Measurements from ENCODE around the gene SHLD2. TPM values are rescaled to one million over a fixed set of nuclear protein-coding genes. Genes with fewer than 3 reads are reported as not detected.
A peak's percentile ranks its signal among the peaks of the same experiment; 100 is the strongest.

Gene SHLD2
- 32.8 and 34.3 TPM in 2 replicates for total RNA-seq (2014; rRNA removed; shearing (Covaris generic))
- total RNA-seq (2022): 36.1 and 37.3 TPM in 2 replicates
- Bru-seq, nascent RNA: percentile 79 among the genes with signal in this experiment
- BruChase-seq, experiment 1, labeled RNA remaining after a 6-hour chase: percentile 87 among the genes with signal in this experiment
- percentile 82 among the genes with signal in this experiment for BruChase-seq, experiment 2, labeled RNA remaining after a 2-hour chase
- long read RNA-seq, transcript SHLD2-201 (9 exons, 3,402 nt): minor isoform, 6 of 60 reads
- long read RNA-seq, transcript SHLD2-202 (10 exons, 3,614 nt): major isoform, 16 of 60 reads
- long read RNA-seq, partial matches to known transcripts: 18 of 60 reads
- long read RNA-seq, other reads (novel, unspliced or antisense): 20 of 60 reads

- peak within 1 kb of the TSS; percentile 92 for H3K4me3 ChIP-seq (ENCODE audit: low read depth, low read length, poor library complexity, severe bottlenecking)
- H3K9me3 ChIP-seq (ENCODE audit: low read length): no peaks in the 10 kb centered on the region; the same call in 1 of the 2 replicates
- ChIA-PET POLR2A (interaction anchor here (0.6 to 2.1 kb wide), 2 partner anchors 17 to 235 kb away, joined by 3 to 7 read pairs; no protein-coding TSS in a partner anchor), CTCF (ENCODE audit: unreplicated experiment) (no interaction called here)
- DNase-seq (ENCODE audit: low spot score): peak; percentile 94
- H3K4me2 ChIP-seq (ENCODE audit: low read length): peak within 1 kb of the TSS; percentile 89
- no TSS peak for BruUV-seq (replicated peaks)
- peak within 1 kb of the TSS; percentile 80 for H3K27ac ChIP-seq (ENCODE audit: low read depth, low read length, poor library complexity, severe bottlenecking)
- peaks cover 24% of the 10 kb centered on the region for H4K20me1 ChIP-seq (ENCODE audit: insufficient read depth, low read length)
- peaks cover 43% of the 10 kb centered on the region for H3K36me3 ChIP-seq (ENCODE audit: insufficient read depth, low read length)
- TF ChIP-seq CTCF (conservative IDR thresholded peaks at IDR 0.05; ENCODE audit: low read length) (no peak), EZH2phosphoT487 (IDR thresholded peaks at IDR 0.05; ENCODE audit: borderline replicate concordance, low read depth, low read length) (no peak)
- peaks cover 60% of the 10 kb centered on the region for H3K79me2 ChIP-seq (ENCODE audit: insufficient read depth, low read depth, low read length)
- no peaks in the 10 kb centered on the region for H3K9me2 ChIP-seq (ENCODE audit: insufficient read depth, low read length)
- intact Hi-C loops (cut with micrococcal nuclease; ENCODE audit: unreplicated experiment): loop anchor here (10.0 kb wide), 3 partner anchors 700 to 1900 kb away; partner anchors contain the start of genes FAS and STAMBPL1
- H3K4me1 ChIP-seq (ENCODE audit: insufficient read depth, low read length, poor library complexity, severe bottlenecking): peaks cover 44% of the 10 kb centered on the region
- H2AFZ ChIP-seq (ENCODE audit: low read length): peak within 1 kb of the TSS; percentile 74
Observed at GRCh38 chr10:87094373-87095235, at the start of gene SHLD2, which contains the start of gene GLUD1. Gene SHLD2 (plus strand): TSS chr10:87095206. CDS start chr10:87151355, 56,149 bp downstream. Gene GLUD1 (minus strand): TSS chr10:87094843. CDS start chr10:87094769, 74 bp downstream.

- no peak overlapping the region for H3K27ac ChIP-seq (ENCODE audit: low read depth, low read length, poor library complexity, severe bottlenecking)
- POLR2A ChIA-PET: no interaction called here
- no peaks in the 10 kb centered on the region for H3K79me2 ChIP-seq (ENCODE audit: insufficient read depth, low read depth, low read length)
- no peaks in the 10 kb centered on the region for H3K9me2 ChIP-seq (ENCODE audit: insufficient read depth, low read length)
- no peaks in the 10 kb centered on the region for H4K20me1 ChIP-seq (ENCODE audit: insufficient read depth, low read length)
- H3K9me3 ChIP-seq (ENCODE audit: low read length): no peaks in the 10 kb centered on the region
- no TSS peak for BruUV-seq (replicated peaks)
- H2AFZ ChIP-seq (ENCODE audit: low read length): no peak overlapping the region
- TF ChIP-seq CTCF (conservative IDR thresholded peaks at IDR 0.05; ENCODE audit: low read length) (no peak), EZH2phosphoT487 (IDR thresholded peaks at IDR 0.05; ENCODE audit: borderline replicate concordance, low read depth, low read length) (no peak)
- DNase-seq (ENCODE audit: low spot score): no peak
- H3K4me2 ChIP-seq (ENCODE audit: low read length): no peak overlapping the region
- peaks cover 36% of the 10 kb centered on the region for H3K36me3 ChIP-seq (ENCODE audit: insufficient read depth, low read length)
- H3K4me3 ChIP-seq (ENCODE audit: low read depth, low read length, poor library complexity, severe bottlenecking): no peak overlapping the region
- no peaks in the 10 kb centered on the region for H3K4me1 ChIP-seq (ENCODE audit: insufficient read depth, low read length, poor library complexity, severe bottlenecking)
- CTCF ChIA-PET (ENCODE audit: unreplicated experiment): no interaction called here
- intact Hi-C loops (cut with micrococcal nuclease; ENCODE audit: unreplicated experiment): no loop called here
Observed at GRCh38 chr10:87045434-87045938, 49.5 kb upstream of the SHLD2 start.

Data from OCI-LY7 (cell line).